GM12878 (cell line): ENCODE results near the gene IRAK4. TPM values are rescaled to one million over a fixed set of nuclear protein-coding genes. Genes with fewer than 3 reads are reported as not detected.

Experiments
- ATAC-seq: fragments of 200-7000 bp; cut with Tn5 transposase; 3 replicates; pipeline ENCODE4 v1.9.1; 2020; ENCODE audit warnings: mild to moderate bottlenecking, moderate library complexity
- BruUV-seq: library from RNA; stranded (reverse); fragments of 400-500 nt; replicated peaks from 2 replicates; lab custom pipeline; 2021; lab: Mats Ljungman, UMichigan
- CTCF ChIA-PET: fragments of 300-600 bp; sonication (Branson Sonifier 250); formaldehyde crosslinking; extraction: SDS; loops from one replicate; lab custom pipeline; 2021; ENCODE audit warnings: inconsistent platforms; lab: Yijun Ruan, JAX
- POLR2A ChIA-PET: fragments of 350-600 bp; formaldehyde crosslinking; extraction: SDS; loops from one replicate; lab custom pipeline; 2021; ENCODE audit warnings: inconsistent platforms; lab: Charles Lee
- RAD21 ChIA-PET: fragments of 300-600 bp; sonication (Branson Sonifier 250); formaldehyde crosslinking; loops from one replicate; lab custom pipeline; 2023; ENCODE audit warnings: antibody characterized with exemption; ENCODE audit not compliant: unreplicated experiment; lab: Charles Lee
- SMC1A ChIA-PET: fragments of 300-600 bp; sonication (Branson Sonifier 250); formaldehyde crosslinking; loops from one replicate; lab custom pipeline; 2023; ENCODE audit not compliant: unreplicated experiment, uncharacterized antibody; lab: Charles Lee
- DNase-seq: peaks from one replicate; pipeline ENCODE4 v3.0.0-alpha.2; 2011; ENCODE audit warnings: low read depth, low spot score
- FAIRE-seq: peaks from 3 replicates; lab custom pipeline; 2011; peaks lifted over from hg19 to GRCh38; lab: Jason Lieb, UNC
- H2AFZ ChIP-seq: 2 replicates; pipeline ENCODE4 v1.6.0; 2011; ENCODE audit warnings: low read depth, low read length, control low read depth; ENCODE audit not compliant: control insufficient read depth
- H3K27ac ChIP-seq: 2 replicates; pipeline ENCODE4 v1.5.1; 2011; ENCODE audit warnings: control low read depth; ENCODE audit not compliant: control insufficient read depth, insufficient read depth
- H3K27me3 ChIP-seq, 2 experiments: replicated peaks in 1 of 2; 2 replicates each; pipeline versions ENCODE4 v1.6.0 to v1.6.1; 2011; ENCODE audit warnings: low read length in 1 of 2; ENCODE audit not compliant: control insufficient read depth in 2 of 2, insufficient read depth in 2 of 2
- H3K36me3 ChIP-seq, 2 experiments: 2 replicates each; pipeline ENCODE4 v1.5.1; 2011; ENCODE audit warnings: low read length in 1 of 2; ENCODE audit not compliant: control insufficient read depth in 2 of 2, insufficient read depth in 2 of 2
- H3K4me1 ChIP-seq: 2 replicates; pipeline ENCODE4 v1.6.1; 2011; ENCODE audit warnings: mild to moderate bottlenecking, low read length, moderate library complexity, mixed read lengths; ENCODE audit not compliant: control insufficient read depth, insufficient read depth
- H3K4me2 ChIP-seq: 2 replicates; pipeline ENCODE4 v1.6.0; 2011; ENCODE audit warnings: control low read depth; ENCODE audit not compliant: control insufficient read depth, insufficient read depth
- H3K4me3 ChIP-seq: fragments of 200-600 bp; sonication (generic); 2 replicates; pipeline ENCODE4 v1.5.1; 2016
- H3K79me2 ChIP-seq: 2 replicates; pipeline ENCODE4 v1.6.0; 2011; ENCODE audit warnings: low read length; ENCODE audit not compliant: control insufficient read depth, insufficient read depth
- H3K9ac ChIP-seq: 2 replicates; pipeline ENCODE4 v1.8.0; 2011; ENCODE audit warnings: low read length, control low read depth, mixed read lengths; ENCODE audit not compliant: control insufficient read depth, insufficient read depth
- H3K9me3 ChIP-seq: replicated peaks from 3 replicates; pipeline ENCODE4 v1.5.1; 2011; ENCODE audit warnings: mild to moderate bottlenecking, low read length; ENCODE audit not compliant: control insufficient read depth, insufficient read depth
- H4K20me1 ChIP-seq: 2 replicates; pipeline ENCODE4 v1.6.0; 2011; ENCODE audit not compliant: control insufficient read depth, insufficient read depth
- CREB1 ChIP-seq: IDR thresholded peaks from 2 replicates; pipeline ENCODE4 v1.6.1; 2012; ENCODE audit warnings: low read depth, mild to moderate bottlenecking, inconsistent platforms
- MYC ChIP-seq: IDR thresholded peaks from 2 replicates; pipeline ENCODE4 v1.6.1; 2011; ENCODE audit warnings: mild to moderate bottlenecking, low read length, moderate library complexity, inconsistent platforms; ENCODE audit not compliant: insufficient read depth, insufficient replicate concordance, insufficient read length, severe bottlenecking
- PAX8 ChIP-seq: fragments of 450-650 bp; IDR thresholded peaks from 2 replicates; pipeline ENCODE4 v1.6.1; 2017; ENCODE audit warnings: mild to moderate bottlenecking, moderate library complexity
- WGBS: methylation state at CpG from one replicate; pipeline ENCODE4 v1.1.6; 2016; ENCODE audit warnings: low lambda C conversion rate; ENCODE audit not compliant: insufficient replicate concordance, insufficient coverage; ENCODE audit errors: missing lambda C conversion rate; 5-methylcytosine and 5-hydroxymethylcytosine counted together
- in situ Hi-C: fragments of 300-500 bp; cut with MboI; formaldehyde crosslinking; loops from 9 replicates; pipeline ENCODE4 v1.14.3; 2018; ENCODE audit warnings: mixed read lengths
- intact Hi-C: fragments of 100-400 bp; cut with micrococcal nuclease; formaldehyde crosslinking; loops from one replicate; pipeline ENCODE4 v1.14.2; 2022; ENCODE audit not compliant: unreplicated experiment
- polyA plus RNA-seq, 11 experiments: library from polyadenylated mRNA; depleted of rRNA in 4 of 11; unstranded in 6 of 11; stranded (reverse) in 5 of 11; fragments of >200 nt; fragmentation: Nextera tagmentation in 4 of 11; fragmentation: Illumina TruSeq in 1 of 11; extraction: Ambion mirVana in 4 of 11; extraction: Trizol in 1 of 11; gene quantifications; 1 replicate in 1 of 11; 2 replicates in 10 of 11; pipeline versions ENCODE4 v1.2.1 to v1.2.3, GENCODE V29; 2011 to 2016; ENCODE audit warnings: inconsistent platforms in 2 of 11, missing spikeins in 2 of 11, low read depth in 1 of 11
- total RNA-seq, 4 experiments: library from RNA; depleted of rRNA in 3 of 4; stranded (reverse); fragments of >200 nt in 3 of 4; fragmentation: Illumina TruSeq in 1 of 4; extraction: Trizol in 1 of 4; gene quantifications; 2 replicates each; pipeline versions ENCODE4 v1.2.1 to v1.2.3, GENCODE V29; 2013 to 2021
- TF ChIP-seq, protein P1 (sequence below): fragments of 450-650 bp; IDR thresholded peaks from 2 replicates; pipeline ENCODE4 v1.6.1; 2016; ENCODE audit warnings: mild to moderate bottlenecking, moderate library complexity, borderline replicate concordance
- TF ChIP-seq, protein P2 (sequence below): fragments of 450-650 bp; IDR thresholded peaks from 2 replicates; pipeline ENCODE4 v1.6.1; 2016; ENCODE audit warnings: mild to moderate bottlenecking

Gene IRAK4
- total and polyA plus RNA-seq, 10 of the 15 experiments (the other 5 are each of a cell fraction or from before 2014, with no cell fraction given), result 7.9 to 46.8 (median 20.9) TPM

- TF ChIP-seq PAX8, result no peak
- no peak for TF ChIP-seq MYC
- TF ChIP-seq, all 136 proteins: peak for 0
These were observed 38.9 kb downstream of the IRAK4 start (continued) for GRCh38 chr12:43797561-43798217.

GRCh38 chr12:43805149-43805859, 46.6 kb downstream of the IRAK4 start:
- in situ Hi-C loops (no loop called here), intact Hi-C loops (no loop called here)
- H2AFZ ChIP-seq, result peak overlapping the region; percentile 84

More at GRCh38 chr12:43805149-43805859, 46.6 kb downstream of the IRAK4 start:
- RAD21 ChIA-PET, result interaction anchor here (1.8 to 3.0 kb wide), 4 partner anchors 12 to 77 kb away, joined by 4 to 17 read pairs (median 8); partner anchors contain the start of genes IRAK4 and PUS7L
- Histone ChIP-seq H3K27ac (peak overlapping the region; percentile 96), H3K9me3 (no peaks in the 10 kb centered on the region), H3K4me1 (no peaks in the 10 kb centered on the region), H3K4me2 (peak overlapping the region; percentile 74), H3K79me2 (peaks cover 40% of the 10 kb centered on the region)
- WGBS, result 18% methylated on average over 20 of the region's 20 CpGs
- FAIRE-seq (no peak), DNase-seq (no peak), ATAC-seq (peak; percentile 51)
- TF ChIP-seq, protein P1, sequence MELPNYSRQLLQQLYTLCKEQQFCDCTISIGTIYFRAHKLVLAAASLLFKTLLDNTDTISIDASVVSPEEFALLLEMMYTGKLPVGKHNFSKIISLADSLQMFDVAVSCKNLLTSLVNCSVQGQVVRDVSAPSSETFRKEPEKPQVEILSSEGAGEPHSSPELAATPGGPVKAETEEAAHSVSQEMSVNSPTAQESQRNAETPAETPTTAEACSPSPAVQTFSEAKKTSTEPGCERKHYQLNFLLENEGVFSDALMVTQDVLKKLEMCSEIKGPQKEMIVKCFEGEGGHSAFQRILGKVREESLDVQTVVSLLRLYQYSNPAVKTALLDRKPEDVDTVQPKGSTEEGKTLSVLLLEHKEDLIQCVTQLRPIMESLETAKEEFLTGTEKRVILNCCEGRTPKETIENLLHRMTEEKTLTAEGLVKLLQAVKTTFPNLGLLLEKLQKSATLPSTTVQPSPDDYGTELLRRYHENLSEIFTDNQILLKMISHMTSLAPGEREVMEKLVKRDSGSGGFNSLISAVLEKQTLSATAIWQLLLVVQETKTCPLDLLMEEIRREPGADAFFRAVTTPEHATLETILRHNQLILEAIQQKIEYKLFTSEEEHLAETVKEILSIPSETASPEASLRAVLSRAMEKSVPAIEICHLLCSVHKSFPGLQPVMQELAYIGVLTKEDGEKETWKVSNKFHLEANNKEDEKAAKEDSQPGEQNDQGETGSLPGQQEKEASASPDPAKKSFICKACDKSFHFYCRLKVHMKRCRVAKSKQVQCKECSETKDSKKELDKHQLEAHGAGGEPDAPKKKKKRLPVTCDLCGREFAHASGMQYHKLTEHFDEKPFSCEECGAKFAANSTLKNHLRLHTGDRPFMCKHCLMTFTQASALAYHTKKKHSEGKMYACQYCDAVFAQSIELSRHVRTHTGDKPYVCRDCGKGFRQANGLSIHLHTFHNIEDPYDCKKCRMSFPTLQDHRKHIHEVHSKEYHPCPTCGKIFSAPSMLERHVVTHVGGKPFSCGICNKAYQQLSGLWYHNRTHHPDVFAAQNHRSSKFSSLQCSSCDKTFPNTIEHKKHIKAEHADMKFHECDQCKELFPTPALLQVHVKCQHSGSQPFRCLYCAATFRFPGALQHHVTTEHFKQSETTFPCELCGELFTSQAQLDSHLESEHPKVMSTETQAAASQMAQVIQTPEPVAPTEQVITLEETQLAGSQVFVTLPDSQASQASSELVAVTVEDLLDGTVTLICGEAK, result peak; percentile 40; the same call in 1 of the 2 replicates
- TF ChIP-seq, protein P2, sequence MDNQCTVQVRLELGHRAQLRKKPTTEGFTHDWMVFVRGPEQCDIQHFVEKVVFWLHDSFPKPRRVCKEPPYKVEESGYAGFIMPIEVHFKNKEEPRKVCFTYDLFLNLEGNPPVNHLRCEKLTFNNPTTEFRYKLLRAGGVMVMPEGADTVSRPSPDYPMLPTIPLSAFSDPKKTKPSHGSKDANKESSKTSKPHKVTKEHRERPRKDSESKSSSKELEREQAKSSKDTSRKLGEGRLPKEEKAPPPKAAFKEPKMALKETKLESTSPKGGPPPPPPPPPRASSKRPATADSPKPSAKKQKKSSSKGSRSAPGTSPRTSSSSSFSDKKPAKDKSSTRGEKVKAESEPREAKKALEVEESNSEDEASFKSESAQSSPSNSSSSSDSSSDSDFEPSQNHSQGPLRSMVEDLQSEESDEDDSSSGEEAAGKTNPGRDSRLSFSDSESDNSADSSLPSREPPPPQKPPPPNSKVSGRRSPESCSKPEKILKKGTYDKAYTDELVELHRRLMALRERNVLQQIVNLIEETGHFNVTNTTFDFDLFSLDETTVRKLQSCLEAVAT, result peak; percentile 96
- TF ChIP-seq CREB1, result no peak
- TF ChIP-seq, all 136 proteins: peak for 2
- Histone ChIP-seq H3K36me3 (peaks cover 0 to 9% of the 10 kb centered on the region in 2 experiments; a peak in 2 of 4 replicates), H3K4me3 (peak overlapping the region; percentile 84), H3K27me3 (no peaks in the 10 kb centered on the region), H3K9ac (peak overlapping the region; percentile 93), H4K20me1 (no peaks in the 10 kb centered on the region)
- CTCF ChIA-PET, result interaction anchor here (1.2 to 3.7 kb wide), 2 partner anchors 45 to 77 kb away, joined by 5 to 21 read pairs; partner anchors contain the start of genes IRAK4 and PUS7L
- POLR2A ChIA-PET, result interaction anchor here (0.7 to 3.0 kb wide), 4 partner anchors 8 to 77 kb away, joined by 4 to 24 read pairs (median 8); partner anchors contain the start of genes IRAK4, PUS7L and TMEM117
- TSS peak; percentile 59 for BruUV-seq
- SMC1A ChIA-PET, result interaction anchor here (0.8 to 3.8 kb wide), 11 partner anchors 9 to 80 kb away, joined by 3 to 12 read pairs (median 5); partner anchors contain the start of genes IRAK4 and PUS7L
